Effector CD8-positive, alpha-beta T cell (primary cell): Measurements from ENCODE around the gene KY.

ENCODE experiments used
- DNase-seq: peaks from one replicate; lab custom pipeline; 2025; lab: John Stamatoyannopoulos, UW

The KY gene

DNA sequence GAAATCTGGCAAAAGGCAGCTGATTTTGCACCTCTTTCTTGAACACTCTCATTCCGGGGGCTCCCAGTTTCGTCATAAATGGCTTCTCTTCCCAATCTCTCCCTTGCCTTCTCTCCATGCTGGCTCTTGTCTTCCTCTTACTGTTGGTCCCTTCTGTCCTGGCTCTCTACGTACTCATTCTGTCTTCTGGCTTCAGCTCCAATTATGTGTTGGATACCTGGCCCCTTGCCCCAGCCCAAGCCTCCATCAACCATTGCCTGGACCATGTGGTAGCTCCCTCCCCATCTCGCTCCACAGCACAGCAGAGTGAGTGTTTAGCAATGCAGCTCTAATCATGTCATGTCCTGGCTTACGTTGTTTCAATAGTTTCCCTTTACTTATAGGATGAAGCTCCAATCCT, 21.7 kb upstream of the KY start:
- no peak for DNase-seq

DNA sequence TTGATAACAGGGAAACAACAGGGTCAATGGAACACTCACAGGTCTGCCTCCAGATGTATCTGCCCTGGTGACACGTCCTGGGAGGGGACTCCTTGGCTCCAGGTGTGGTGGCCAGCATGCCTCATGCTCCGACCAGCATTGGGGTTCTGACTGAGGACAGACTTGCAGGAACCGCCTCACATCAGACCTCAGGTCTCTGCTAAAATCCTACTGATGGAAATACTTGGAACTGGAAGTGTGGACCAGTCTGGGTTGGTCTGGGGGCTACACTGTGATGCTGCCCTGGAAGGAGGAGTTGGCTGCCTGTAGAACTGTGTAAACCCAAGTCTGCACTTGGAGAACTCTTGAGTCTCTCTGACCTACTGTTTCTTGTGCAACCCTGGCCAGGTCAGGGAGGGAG, 17.1 kb upstream of the KY start:
- no peak for DNase-seq

DNA sequence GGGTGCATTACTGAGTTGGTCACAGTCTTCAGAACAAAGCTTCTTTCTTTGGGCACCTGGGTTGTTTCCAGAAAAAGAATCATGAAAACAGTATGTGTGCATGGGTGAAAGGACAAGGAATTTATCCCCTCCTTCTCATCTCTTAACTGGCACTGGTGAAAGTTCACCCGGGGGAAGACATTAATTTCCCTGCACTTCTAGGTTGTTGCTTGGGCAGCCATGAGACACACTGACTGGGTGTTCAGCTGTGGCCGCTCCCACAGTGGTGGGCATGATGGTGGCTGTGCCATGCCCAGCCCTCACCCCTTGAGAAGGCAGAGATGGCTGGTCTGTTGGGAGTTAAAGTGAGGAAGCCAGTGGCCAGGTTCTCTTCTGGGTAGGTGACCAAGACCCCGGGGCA, 16.6 kb upstream of the KY start:
- DNase-seq = no peak

- DNase-seq = no peak
Observed at GRCh38 chr3:134666885-134667284, 16.1 kb upstream of the KY start.

DNA sequence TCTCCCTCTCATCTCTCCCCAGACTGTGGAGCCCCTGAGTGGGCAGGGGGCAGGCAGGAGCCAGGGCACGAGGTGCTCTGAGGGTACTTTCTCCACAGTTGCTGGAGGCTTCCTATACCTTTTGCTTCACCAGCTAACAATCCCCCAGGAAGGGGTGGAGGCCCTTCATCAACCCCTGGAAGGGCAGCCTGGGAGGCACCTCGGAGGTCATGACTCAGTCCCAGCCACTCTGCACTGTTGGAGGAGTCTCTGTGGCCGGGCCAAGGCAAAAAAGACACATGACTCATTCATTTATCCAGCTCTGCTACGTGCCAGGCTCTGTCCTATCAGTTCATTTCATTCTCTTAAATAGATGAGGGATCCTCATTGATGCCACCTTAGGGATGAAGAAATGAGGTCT, 15.6 kb upstream of the KY start:
- DNase-seq = no peak

- DNase-seq = no peak
Observed at GRCh38 chr3:134666052-134666451, 15.2 kb upstream of the KY start.

- DNase-seq = no peak
Observed at GRCh38 chr3:134665243-134665642, 14.4 kb upstream of the KY start.

- DNase-seq = no peak
Observed at GRCh38 chr3:134663721-134664456, 13.1 kb upstream of the KY start.

- DNase-seq = no peak
Observed at GRCh38 chr3:134660046-134660441, 9.2 kb upstream of the KY start.

DNA sequence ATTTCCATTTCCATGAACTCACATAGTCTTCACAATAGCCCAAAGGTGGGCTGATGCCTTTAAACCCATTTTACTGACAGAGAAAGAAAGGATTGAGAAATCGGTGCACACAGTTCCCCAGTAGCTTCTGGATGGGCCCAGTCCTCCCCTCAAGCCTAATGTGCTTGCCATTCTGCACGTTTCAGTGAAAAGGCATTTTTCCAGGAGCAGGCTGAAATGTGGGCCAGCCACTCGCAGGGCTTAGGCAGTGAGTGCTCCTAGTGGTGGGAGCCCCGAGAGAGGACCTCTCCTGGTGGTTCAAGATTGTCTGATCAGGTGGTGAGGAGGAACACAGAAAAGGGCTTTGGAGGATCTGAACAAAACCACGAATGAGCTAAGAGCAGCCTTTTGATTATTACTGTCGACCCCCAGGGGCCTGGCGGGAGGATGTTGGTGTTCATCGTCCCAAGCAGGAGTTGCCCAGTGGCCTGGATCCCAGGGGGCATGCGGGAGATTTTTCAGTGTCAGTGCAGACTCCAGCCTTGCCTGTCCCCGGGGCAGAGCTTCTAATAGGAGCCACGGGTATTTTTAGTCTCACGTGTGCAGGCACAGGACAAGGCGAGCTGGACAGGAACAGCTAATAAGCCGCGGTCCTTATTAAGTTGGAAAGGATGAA, 8.7 kb upstream of the KY start:
- no peak for DNase-seq

DNA sequence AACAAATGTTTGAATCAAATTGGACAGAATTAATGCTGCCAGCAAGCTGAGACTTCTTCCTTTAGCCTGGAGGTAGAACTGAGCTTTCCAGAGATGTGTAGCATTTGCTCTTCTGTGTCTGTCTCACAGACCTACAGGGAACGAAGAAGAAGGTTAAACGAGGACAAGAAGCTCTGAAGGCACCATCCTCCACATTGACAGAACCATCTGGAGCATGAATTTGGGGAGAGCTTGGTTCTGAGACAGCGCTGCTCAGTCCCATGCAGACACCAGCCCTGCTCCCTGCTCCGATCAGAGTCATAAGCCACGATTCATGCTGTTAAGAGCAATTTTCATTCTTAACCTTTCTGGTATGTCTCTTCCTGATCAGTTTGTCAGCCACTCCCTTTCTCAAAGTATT, 7.7 kb upstream of the KY start:
- no peak for DNase-seq

DNA sequence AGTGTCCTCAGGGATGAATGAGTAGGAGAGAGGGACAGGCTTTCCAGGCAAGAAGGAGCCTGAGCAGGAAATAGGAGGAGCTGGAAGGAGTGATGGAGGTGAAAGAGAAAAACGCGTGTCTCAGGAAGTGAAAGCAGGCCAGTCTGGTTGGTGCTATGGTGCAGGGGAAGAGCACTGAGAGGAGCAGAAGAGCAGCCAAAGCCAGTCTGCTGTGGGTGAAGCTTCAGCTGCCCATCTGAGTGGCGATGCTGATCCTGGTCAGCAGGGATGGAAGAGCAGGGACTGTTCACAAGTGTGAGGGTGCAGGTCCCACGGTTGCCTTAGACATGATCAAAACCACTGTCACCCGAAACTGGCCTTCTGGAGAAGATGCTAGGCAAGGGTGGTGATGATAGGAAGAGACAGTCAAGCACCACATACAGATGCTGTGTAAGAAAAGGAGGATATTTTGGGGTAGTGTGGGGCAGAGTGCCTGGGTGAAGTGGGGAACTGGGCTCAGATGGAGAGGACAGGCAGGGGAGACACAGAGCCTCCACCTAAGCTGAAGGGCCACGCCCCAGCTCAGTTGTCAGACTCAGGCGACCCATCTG, 5.5 kb upstream of the KY start:
- DNase-seq = no peak

- no peak for DNase-seq
Observed at GRCh38 chr3:134655706-134656105, 4.9 kb upstream of the KY start.

- DNase-seq = no peak
Observed at GRCh38 chr3:134654031-134654430, 3.2 kb upstream of the KY start.

DNA sequence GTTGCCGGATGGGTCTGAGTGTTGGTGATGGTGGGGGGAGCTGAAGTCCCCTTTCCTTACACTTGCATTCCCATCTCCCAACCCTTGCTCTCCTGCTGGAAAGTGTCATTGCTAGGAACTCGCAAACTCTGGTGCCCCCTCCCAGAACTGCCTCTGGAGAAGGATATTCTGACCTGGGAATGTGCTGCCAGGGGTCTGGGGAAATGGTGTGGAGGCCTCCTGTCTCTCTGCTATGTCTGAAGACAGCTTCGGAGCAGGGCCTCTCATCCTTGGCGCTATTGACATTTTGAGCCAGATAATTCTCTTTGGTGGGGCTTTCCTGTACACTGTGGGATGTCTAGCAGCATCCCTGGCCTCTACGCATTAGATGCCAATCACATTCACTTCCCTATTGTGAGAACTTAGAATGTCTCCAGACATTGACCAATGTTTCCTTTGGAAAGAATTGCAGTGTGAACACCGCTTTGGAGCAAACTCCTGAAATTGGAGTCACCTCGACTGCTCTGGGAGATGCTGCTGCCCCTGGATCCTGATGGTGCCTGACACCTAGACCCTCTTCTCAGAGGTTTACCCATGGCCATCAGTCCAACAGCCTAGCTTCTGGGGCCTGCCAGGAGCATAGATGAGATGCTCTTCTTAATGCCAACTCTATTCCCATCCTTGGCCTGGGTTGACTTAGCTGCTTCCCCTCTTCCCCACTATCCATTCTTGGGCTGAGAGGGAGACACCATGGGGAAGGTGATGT, 2.2 kb upstream of the KY start:
- no peak for DNase-seq

DNA sequence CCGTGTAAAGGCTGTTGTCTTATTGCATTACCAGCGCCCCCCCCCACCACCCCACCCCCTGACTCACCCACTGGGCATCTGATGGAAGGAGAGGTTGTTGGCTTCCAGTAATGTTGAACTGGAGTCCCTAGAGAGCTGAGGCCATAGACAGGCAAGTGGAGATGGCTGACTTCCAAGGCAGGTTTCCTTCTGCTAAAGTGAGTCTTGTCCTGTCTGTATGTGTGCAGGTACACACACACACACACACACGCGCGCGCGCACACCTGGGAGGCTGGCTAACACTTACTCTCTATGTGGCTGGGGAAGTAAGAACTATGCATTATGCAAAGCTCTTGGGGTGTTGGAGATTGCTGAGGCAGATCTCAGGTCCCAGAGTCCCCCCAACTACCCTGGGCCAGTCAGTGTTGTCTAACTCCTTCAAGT, 1.6 kb upstream of the KY start:
- DNase-seq = no peak

DNA sequence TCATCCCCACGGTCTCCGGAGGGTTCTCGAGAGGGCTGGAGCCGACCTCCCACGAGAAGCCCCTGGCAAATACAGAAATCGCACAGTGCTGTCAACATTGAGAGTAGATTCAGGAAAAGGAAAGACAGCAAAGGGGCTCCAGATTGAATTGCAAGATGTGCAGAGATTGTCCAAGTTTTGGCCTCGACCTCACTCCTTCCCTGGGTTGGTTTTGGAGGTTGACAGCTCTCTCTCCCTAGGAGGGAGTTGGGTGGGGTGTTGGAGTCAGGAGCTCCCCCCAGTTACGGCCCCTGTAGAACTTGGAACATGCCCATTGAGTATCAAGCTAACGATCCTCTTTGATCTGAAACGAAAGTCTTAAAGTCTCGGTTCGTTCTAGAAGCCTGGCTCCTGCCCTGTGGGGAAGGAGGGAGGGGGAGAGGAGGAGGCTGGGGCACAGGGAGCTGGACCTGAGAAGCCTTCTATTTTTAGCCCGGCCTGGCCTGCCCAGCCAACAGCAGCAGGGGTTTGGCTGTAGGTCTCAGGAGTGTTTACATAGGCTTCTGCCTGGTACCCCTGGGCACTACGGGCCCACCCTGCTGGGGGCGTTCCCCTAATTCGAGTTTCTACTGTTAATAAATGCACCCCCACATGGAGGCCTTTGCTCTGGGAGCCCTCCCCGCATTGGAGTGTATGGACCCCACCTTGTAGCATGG, 672 bp upstream of the KY start:
- DNase-seq = no peak

DNA sequence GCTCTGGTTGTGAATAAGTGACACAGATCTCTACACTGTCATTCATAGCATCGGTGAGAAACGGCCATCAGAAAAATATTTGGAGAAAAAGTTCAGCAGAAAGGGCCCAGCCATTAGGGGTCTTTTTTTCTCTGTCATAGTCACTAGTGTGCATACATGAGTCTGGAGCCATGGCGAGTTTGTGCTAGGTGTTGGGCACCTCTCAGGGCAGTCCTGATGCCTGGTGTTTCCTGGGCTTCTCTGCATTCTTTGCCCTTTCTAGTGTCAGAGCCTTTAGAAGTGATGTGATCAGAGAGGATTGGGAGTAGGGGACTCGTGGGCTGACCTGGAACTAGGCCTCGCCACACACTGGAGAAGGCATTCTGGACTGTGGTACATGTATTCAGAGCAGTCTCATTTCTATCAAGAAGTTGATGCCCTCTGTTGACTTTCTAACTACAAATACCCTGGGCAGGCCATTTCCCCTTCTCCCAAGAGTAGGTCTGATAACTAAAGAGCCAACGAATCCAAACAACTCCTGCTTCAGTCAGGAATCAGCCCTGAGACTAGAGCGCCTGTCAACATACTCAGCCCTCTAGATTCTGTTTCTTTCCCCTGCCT, 1.6 kb downstream of the KY start:
- no peak for DNase-seq

- no peak for DNase-seq
Observed at GRCh38 chr3:134647902-134648760, 2.7 kb downstream of the KY start.

DNA sequence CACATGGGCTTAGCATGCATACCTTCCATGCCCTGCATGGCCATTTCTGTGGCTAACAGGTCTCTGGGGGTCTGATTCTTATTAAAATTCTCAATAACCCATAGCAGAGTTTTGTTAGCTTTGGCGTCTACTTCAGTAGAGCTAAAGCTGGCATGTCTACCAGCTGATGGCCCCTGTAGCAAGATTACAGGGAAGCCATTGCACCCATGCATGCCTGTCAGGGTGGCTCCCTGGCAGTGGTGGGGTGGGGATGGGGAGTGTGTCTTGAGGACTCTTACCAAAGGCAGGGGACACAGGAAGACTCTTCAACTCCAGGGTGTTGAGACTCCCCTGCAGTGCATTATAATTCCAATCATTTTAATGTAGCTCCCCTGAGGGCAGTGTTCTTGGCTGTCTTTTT, 4.7 kb downstream of the KY start:
- DNase-seq = no peak

DNA sequence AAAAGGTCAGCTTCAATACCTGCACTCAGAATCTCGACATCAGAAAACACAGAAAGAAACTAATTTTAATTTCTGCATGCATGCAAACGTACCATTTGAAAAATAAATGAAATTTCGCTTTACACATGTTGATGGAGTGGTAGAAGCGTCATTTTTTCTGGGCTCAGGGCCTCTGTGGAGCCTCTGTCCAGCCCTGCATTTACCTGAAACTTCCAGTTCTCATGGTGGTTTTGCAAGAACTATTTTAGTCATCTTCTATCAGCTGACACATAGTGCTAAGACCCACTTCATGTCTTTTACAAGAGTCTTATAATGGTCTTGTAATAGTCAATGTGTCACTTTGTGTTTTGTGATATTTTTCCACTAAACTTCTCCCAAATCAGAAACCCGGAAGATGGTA, 5.3 kb downstream of the KY start:
- DNase-seq = no peak
